GM21515 (cell line): ENCODE results near the gene MT1B.

ENCODE experiments used
- ATAC-seq: cut with Tn5 transposase; IDR thresholded peaks from one replicate; pipeline ENCODE4 v1.9.1; 2021; ENCODE audit not compliant: unreplicated experiment

Gene MT1B

GRCh38 chr16:56683424-56684172, 31.9 kb downstream of the MT1B start:
- no peak for ATAC-seq

GRCh38 chr16:56684256-56684925, 32.7 kb downstream of the MT1B start:
- ATAC-seq = no peak

GRCh38 chr16:56684926-56685590, 33.4 kb downstream of the MT1B start:
- no peak for ATAC-seq

- no peak for ATAC-seq
These were observed 35.1 kb downstream of the MT1B start for GRCh38 chr16:56686758-56687157.

GRCh38 chr16:56688762-56689161, 37.1 kb downstream of the MT1B start:
- ATAC-seq = no peak

- ATAC-seq = no peak
These were observed 37.5 kb downstream of the MT1B start for GRCh38 chr16:56689171-56689570.

- no peak for ATAC-seq
These were observed 38.9 kb downstream of the MT1B start for GRCh38 chr16:56690420-56691122.

- ATAC-seq = no peak
These were observed 40.2 kb downstream of the MT1B start for GRCh38 chr16:56691885-56692284.

- no peak for ATAC-seq
These were observed 43.6 kb downstream of the MT1B start for GRCh38 chr16:56695246-56695645.

- no peak for ATAC-seq
These were observed 45.9 kb downstream of the MT1B start for GRCh38 chr16:56697456-56698155.

GRCh38 chr16:56700195-56700594, 48.5 kb downstream of the MT1B start:
- ATAC-seq = no peak

GRCh38 chr16:56700631-56701030, 48.9 kb downstream of the MT1B start:
- ATAC-seq = no peak

GRCh38 chr16:56701534-56701933, 49.8 kb downstream of the MT1B start:
- no peak for ATAC-seq
